Measurements from ENCODE around the gene CLDND1.
"Not testable (repeated sequence)": the region's sequence is repeated elsewhere in the genome, so short reads cannot be mapped to it uniquely, and the experiment has no call there.

The CLDND1 gene

DNA sequence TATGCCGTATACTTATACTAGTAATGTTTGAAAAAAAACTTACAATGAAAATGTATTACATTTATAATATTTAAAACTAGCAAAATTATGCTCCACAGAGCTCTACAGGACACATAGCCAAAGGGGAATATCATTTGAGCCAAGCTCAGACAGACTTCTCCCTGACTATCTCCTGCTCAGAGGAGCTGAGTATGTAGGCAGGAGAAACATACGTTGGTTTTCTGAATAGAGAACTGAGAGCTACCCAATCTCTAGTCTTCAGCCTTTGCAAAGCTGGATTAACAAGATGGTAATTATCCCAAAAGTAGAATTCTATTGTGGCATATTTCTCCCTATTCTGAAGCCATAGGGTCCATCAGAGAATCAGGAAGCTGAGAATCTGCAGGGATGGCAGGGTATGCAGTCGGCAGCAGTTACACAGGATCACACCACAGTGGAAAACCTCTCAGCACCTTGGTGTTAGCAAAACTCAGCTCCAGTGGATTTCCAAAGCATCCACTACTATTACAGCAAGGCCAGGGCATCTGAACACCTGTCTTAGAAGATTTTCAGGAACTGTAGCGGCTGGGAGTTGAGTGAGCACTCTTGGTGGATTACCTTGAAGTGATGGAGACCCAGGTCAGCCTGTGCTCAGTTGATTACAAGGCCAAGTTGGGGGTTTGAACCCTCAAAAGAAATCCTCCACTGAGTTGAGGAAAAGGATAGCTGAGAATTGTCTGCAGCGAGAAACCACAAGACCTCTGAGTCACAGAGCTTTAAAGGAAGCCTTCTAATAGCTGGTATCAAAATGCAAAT, 39.2 kb upstream of the CLDND1 start:
- TF ChIP-seq TOX (CRISPR knock-in tag; IDR thresholded peaks at IDR 0.05; ENCODE audit: borderline replicate concordance) (no peak), ZNF70 (CRISPR knock-in tag; IDR thresholded peaks at IDR 0.05) (no peak), ZC3H10 (CRISPR knock-in tag; IDR thresholded peaks at IDR 0.05) (no peak), ZFP30 (CRISPR knock-in tag; IDR thresholded peaks at IDR 0.05) (no peak), CSDC2 (CRISPR knock-in tag; IDR thresholded peaks at IDR 0.05) (no peak), PPARA (CRISPR knock-in tag; IDR thresholded peaks at IDR 0.05; ENCODE audit: borderline replicate concordance) (no peak), ARNTL (CRISPR knock-in tag; IDR thresholded peaks at IDR 0.05; ENCODE audit: borderline replicate concordance, low read depth) (no peak), TCF4 (CRISPR knock-in tag; IDR thresholded peaks at IDR 0.05; ENCODE audit: borderline replicate concordance) (no peak), OSR1 (CRISPR knock-in tag; IDR thresholded peaks at IDR 0.05) (no peak)
- ATAC-seq, result no peak

DNA sequence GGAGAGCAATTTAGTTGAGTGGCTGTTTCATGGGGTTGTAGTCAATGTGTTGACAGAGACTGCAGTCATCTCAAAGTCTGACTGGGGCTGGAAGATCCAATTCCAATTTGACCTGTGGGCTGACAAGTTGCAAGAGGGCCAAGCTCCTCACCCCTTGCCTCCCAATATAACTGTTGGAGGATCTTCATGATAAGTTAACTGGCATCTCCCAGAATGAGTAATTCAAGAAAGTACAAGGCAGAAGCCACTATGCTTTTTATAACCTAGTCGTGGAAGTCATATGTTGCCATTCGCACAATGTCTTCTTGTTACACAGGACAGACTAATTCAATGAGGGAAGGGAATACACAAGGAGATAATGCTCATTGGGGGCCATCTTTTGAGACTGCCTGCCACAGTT, 38.2 kb upstream of the CLDND1 start:
- ATAC-seq, result no peak
- no peak for TF ChIP-seq SNAI2 (CRISPR knock-in tag; IDR thresholded peaks at IDR 0.05)
- TF ChIP-seq TOX (CRISPR knock-in tag; IDR thresholded peaks at IDR 0.05; ENCODE audit: borderline replicate concordance), result no peak
- TF ChIP-seq, protein P1, sequence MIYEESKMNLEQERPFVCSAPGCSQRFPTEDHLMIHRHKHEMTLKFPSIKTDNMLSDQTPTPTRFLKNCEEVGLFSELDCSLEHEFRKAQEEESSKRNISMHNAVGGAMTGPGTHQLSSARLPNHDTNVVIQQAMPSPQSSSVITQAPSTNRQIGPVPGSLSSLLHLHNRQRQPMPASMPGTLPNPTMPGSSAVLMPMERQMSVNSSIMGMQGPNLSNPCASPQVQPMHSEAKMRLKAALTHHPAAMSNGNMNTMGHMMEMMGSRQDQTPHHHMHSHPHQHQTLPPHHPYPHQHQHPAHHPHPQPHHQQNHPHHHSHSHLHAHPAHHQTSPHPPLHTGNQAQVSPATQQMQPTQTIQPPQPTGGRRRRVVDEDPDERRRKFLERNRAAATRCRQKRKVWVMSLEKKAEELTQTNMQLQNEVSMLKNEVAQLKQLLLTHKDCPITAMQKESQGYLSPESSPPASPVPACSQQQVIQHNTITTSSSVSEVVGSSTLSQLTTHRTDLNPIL (CRISPR knock-in tag; IDR thresholded peaks at IDR 0.05; ENCODE audit: low read depth), result no peak
- TF ChIP-seq, protein P2, sequence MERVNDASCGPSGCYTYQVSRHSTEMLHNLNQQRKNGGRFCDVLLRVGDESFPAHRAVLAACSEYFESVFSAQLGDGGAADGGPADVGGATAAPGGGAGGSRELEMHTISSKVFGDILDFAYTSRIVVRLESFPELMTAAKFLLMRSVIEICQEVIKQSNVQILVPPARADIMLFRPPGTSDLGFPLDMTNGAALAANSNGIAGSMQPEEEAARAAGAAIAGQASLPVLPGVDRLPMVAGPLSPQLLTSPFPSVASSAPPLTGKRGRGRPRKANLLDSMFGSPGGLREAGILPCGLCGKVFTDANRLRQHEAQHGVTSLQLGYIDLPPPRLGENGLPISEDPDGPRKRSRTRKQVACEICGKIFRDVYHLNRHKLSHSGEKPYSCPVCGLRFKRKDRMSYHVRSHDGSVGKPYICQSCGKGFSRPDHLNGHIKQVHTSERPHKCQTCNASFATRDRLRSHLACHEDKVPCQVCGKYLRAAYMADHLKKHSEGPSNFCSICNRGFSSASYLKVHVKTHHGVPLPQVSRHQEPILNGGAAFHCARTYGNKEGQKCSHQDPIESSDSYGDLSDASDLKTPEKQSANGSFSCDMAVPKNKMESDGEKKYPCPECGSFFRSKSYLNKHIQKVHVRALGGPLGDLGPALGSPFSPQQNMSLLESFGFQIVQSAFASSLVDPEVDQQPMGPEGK (CRISPR knock-in tag; IDR thresholded peaks at IDR 0.05; ENCODE audit: borderline replicate concordance), result no peak

DNA sequence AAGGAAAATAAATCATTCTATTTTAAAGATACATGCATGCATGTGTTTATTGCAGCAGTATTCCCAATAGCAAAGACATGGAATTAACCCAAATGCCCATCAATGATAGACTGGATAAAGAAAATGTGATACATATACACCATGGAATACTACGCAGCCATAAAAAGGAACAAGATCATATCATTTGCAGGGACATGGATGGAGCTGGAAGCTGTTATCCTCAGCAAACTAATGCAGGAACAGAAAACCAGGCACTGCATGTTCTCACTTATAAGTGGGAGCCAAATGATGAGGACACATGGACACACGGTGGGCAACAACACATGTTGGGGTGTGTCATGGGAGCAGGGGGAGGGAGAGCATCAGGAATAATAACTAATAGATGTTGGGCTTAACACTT, 37.1 kb upstream of the CLDND1 start:
- not testable (repeated sequence) for ATAC-seq

DNA sequence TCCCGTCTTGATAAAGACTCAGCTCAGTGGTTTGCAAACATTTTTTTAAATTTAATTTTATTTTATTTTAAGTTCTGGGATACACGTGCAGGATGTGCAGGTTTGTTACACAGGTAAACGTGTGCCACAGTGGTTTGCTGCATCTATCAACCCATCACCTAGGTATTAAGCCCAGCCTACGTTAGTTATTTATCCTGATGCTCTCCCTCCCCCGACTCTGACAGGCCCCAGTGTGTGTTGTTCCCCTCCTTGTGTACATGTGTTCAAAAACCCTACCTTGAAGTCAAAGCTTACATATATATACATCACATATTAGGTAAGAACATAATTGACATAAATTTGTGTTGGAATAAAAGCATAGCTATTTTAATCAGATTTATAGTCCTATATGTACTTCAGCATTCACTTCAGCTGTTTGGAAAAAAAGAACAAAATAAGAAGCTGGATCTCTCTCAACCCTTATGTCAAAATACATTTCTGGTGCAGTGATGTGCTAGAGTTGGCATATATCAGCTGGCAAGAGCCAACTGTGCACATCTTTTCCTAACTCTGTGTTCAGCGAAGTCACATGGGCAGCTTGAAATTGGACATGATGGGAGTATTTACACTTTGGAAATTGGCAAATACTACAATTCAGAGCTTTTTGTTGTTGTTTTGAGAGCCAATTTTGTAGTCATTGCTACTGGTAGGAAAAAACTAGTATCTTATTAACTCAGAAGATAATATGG, 35.6 kb upstream of the CLDND1 start:
- no peak for ATAC-seq
- TF ChIP-seq TCF4 (CRISPR knock-in tag; IDR thresholded peaks at IDR 0.05; ENCODE audit: borderline replicate concordance) (no peak), ISL1 (CRISPR knock-in tag; IDR thresholded peaks at IDR 0.05) (no peak), ZNF565 (CRISPR knock-in tag; conservative IDR thresholded peaks at IDR 0.05; ENCODE audit: low read depth) (no peak)

DNA sequence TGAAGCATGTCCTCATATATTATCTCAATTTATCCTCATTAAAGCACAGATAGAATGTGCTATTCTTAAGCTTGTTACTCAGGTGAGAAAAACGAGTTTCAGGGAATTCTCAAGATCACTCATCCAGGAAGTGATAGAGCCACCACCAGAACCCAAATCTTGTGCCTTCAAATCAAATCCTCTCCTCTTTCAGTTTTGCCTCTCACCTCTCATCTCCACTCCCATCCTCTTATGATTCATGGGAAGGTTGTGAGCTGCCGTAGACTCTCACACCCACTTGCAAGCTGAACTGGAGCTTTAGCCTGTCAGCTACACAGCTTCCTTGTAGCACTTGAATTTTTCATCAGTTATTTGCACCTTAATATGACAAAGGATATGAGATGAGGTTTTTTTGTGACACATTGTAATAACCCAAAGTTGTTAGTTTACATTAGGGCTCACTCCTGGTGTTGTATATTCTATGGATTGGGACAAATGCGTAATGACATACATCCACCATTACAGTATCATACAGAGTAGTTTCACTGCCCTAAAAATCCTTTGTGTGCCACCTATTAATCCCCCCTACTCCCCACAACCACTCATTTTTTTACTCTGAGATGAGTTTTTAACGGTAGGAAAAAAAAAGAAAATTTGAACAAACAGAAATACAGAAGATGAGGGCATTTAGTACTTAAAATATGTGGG, 34.8 kb upstream of the CLDND1 start:
- TF ChIP-seq RARB (CRISPR knock-in tag; IDR thresholded peaks at IDR 0.05) (no peak), OSR1 (CRISPR knock-in tag; IDR thresholded peaks at IDR 0.05) (no peak), SNAI2 (CRISPR knock-in tag; IDR thresholded peaks at IDR 0.05) (no peak), GLIS3 (CRISPR knock-in tag; IDR thresholded peaks at IDR 0.05) (no peak), ZNF565 (CRISPR knock-in tag; conservative IDR thresholded peaks at IDR 0.05; ENCODE audit: low read depth) (no peak), CSDC2 (CRISPR knock-in tag; IDR thresholded peaks at IDR 0.05) (no peak), ISL1 (CRISPR knock-in tag; IDR thresholded peaks at IDR 0.05) (no peak), ZC3H10 (CRISPR knock-in tag; IDR thresholded peaks at IDR 0.05) (no peak), ZNF8 (CRISPR knock-in tag; IDR thresholded peaks at IDR 0.05) (no peak)
- TF ChIP-seq, protein P3, sequence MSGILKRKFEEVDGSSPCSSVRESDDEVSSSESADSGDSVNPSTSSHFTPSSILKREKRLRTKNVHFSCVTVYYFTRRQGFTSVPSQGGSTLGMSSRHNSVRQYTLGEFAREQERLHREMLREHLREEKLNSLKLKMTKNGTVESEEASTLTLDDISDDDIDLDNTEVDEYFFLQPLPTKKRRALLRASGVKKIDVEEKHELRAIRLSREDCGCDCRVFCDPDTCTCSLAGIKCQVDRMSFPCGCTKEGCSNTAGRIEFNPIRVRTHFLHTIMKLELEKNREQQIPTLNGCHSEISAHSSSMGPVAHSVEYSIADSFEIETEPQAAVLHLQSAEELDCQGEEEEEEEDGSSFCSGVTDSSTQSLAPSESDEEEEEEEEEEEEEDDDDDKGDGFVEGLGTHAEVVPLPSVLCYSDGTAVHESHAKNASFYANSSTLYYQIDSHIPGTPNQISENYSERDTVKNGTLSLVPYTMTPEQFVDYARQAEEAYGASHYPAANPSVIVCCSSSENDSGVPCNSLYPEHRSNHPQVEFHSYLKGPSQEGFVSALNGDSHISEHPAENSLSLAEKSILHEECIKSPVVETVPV (CRISPR knock-in tag; IDR thresholded peaks at IDR 0.05), result no peak
- TF ChIP-seq, protein P4, sequence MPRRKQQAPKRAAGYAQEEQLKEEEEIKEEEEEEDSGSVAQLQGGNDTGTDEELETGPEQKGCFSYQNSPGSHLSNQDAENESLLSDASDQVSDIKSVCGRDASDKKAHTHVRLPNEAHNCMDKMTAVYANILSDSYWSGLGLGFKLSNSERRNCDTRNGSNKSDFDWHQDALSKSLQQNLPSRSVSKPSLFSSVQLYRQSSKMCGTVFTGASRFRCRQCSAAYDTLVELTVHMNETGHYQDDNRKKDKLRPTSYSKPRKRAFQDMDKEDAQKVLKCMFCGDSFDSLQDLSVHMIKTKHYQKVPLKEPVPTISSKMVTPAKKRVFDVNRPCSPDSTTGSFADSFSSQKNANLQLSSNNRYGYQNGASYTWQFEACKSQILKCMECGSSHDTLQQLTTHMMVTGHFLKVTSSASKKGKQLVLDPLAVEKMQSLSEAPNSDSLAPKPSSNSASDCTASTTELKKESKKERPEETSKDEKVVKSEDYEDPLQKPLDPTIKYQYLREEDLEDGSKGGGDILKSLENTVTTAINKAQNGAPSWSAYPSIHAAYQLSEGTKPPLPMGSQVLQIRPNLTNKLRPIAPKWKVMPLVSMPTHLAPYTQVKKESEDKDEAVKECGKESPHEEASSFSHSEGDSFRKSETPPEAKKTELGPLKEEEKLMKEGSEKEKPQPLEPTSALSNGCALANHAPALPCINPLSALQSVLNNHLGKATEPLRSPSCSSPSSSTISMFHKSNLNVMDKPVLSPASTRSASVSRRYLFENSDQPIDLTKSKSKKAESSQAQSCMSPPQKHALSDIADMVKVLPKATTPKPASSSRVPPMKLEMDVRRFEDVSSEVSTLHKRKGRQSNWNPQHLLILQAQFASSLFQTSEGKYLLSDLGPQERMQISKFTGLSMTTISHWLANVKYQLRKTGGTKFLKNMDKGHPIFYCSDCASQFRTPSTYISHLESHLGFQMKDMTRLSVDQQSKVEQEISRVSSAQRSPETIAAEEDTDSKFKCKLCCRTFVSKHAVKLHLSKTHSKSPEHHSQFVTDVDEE (CRISPR knock-in tag; IDR thresholded peaks at IDR 0.05), result no peak
- TF ChIP-seq, protein P5, sequence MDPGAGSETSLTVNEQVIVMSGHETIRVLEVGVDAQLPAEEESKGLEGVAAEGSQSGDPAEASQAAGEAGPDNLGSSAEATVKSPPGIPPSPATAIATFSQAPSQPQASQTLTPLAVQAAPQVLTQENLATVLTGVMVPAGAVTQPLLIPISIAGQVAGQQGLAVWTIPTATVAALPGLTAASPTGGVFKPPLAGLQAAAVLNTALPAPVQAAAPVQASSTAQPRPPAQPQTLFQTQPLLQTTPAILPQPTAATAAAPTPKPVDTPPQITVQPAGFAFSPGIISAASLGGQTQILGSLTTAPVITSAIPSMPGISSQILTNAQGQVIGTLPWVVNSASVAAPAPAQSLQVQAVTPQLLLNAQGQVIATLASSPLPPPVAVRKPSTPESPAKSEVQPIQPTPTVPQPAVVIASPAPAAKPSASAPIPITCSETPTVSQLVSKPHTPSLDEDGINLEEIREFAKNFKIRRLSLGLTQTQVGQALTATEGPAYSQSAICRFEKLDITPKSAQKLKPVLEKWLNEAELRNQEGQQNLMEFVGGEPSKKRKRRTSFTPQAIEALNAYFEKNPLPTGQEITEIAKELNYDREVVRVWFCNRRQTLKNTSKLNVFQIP (CRISPR knock-in tag; IDR thresholded peaks at IDR 0.05; ENCODE audit: borderline replicate concordance, low read depth), result no peak
- TF ChIP-seq, protein P2 (CRISPR knock-in tag; IDR thresholded peaks at IDR 0.05; ENCODE audit: borderline replicate concordance), result no peak
- ATAC-seq, result no peak

All from SK-N-SH treated with all-trans-retinoic acid at 6 μM for 48 hours (cell line).